ENCODE measurements around the gene HIVEP3. TPM values are rescaled to one million over a fixed set of nuclear protein-coding genes. Genes with fewer than 3 reads are reported as not detected.

HIVEP3 gene
- polyA plus RNA-seq, 1 of the 3 experiments (the other 2 are of a cell fraction) = 6.4 TPM

DNA sequence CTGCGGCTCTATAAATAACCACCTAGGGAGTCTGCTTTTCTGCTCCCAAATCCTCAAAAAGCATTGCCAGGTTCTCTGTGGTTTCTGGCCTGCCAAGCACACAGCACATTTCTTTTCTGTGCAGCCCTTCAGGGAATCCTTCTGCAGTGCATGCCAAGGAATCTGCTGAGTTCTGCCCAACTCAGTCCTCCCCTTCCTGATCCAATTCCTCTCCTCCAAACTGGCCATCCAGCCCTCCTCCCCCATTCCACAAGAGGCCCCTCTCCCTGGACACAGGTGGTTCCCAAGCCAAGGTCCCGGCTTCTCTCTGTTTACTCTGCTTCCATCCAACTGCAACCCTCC lies 61.8 kb downstream of the HIVEP3 start:
- Histone ChIP-seq H3K9ac (no peak overlapping the region), H3K9me2 (no peaks in the 10 kb centered on the region), H3F3A (replicated peaks; ENCODE audit: insufficient read depth) (peaks cover 12% of the 10 kb centered on the region), H3K4me3 (ENCODE audit: low read depth in 2 of 2, low read length in 1 of 2) (no peak overlapping the region), H3K9me3 (no peaks in the 10 kb centered on the region), H3K4me1 (ENCODE audit: control insufficient read depth in 1 of 2, insufficient read depth in 2 of 2, low read depth in 1 of 2, low read length in 1 of 2) (peaks cover 7 to 20% of the 10 kb centered on the region in 2 experiments), H3K4me2 (no peak overlapping the region), H2AFZ (ENCODE audit: low read depth) (no peak overlapping the region), H3K27ac (ENCODE audit: low read depth in 2 of 2, low read length in 1 of 2) (no peak overlapping the region), H3K36me3 (replicated peaks in 1 of 2; ENCODE audit: control insufficient read depth in 1 of 2, insufficient read depth in 2 of 2, low read length in 1 of 2) (no peaks in the 10 kb centered on the region), H3K79me2 (ENCODE audit: insufficient read depth) (no peaks in the 10 kb centered on the region), H4K20me1 (ENCODE audit: insufficient read depth) (no peaks in the 10 kb centered on the region), H3K27me3 (ENCODE audit: insufficient read depth) (no peaks in the 10 kb centered on the region)
- no peak for DNase-seq
- ChIA-PET CTCF (no interaction called here), POLR2A (no interaction called here)
- TF ChIP-seq NFIC (IDR thresholded peaks at IDR 0.05; ENCODE audit: borderline replicate concordance) (peak; percentile 31; the same call in 1 of the 2 replicates), ELF1 (IDR thresholded peaks at IDR 0.05) (no peak), TCF12 (IDR thresholded peaks at IDR 0.05) (no peak; the same call in 1 of the 2 replicates)
- TF ChIP-seq, protein P1, sequence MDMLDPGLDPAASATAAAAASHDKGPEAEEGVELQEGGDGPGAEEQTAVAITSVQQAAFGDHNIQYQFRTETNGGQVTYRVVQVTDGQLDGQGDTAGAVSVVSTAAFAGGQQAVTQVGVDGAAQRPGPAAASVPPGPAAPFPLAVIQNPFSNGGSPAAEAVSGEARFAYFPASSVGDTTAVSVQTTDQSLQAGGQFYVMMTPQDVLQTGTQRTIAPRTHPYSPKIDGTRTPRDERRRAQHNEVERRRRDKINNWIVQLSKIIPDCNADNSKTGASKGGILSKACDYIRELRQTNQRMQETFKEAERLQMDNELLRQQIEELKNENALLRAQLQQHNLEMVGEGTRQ (IDR thresholded peaks at IDR 0.05; ENCODE audit: borderline replicate concordance, low read depth, low read length) = no peak
- WGBS (ENCODE audit: low lambda C conversion rate) = 94% methylated on average over 2 of the region's 2 CpGs

DNA sequence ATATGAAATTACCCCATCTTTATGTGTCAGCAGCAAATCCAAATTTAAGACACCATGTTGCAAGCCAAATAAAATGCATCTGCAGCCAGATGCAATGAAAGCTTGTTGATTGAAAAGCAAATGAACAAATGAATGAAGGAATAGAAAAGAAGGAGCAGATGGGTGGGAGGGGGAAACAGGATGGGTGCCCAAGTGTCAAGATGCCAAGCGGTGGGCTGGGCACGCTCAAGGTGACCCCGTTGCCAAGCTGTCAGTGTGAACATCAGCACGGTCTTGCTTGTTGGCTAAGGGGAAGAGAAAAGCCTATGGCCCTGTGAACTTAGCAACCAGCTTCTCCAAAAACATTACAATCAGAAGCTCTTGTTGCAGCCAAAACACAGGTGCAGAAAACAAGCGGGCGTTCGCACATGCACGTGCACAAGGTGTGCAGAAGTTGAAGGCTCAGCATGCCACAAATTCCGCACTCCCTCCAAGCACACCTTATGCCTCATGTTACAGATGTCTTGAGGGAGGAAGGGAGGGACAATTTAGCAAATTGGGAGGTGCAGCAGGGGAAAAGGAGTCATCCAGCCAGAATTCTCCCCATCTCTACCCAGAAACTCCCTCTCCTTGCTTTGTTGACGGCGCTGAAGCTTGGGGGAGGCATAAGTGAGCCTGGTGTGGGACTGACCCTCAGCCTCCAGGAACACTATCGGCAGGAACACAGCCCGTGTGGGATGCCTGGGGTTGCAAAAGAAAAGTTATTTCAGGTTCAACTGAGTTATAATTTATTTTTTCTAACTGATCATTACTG lies 62.4 kb downstream of the HIVEP3 start:
- Histone ChIP-seq H3K27ac (ENCODE audit: low read depth in 2 of 2, low read length in 1 of 2) (no peak overlapping the region), H3K4me1 (ENCODE audit: control insufficient read depth in 1 of 2, insufficient read depth in 2 of 2, low read depth in 1 of 2, low read length in 1 of 2) (peaks cover 1 to 20% of the 10 kb centered on the region in 2 experiments; a peak in 3 of 4 replicates), H3K36me3 (replicated peaks in 1 of 2; ENCODE audit: control insufficient read depth in 1 of 2, insufficient read depth in 2 of 2, low read length in 1 of 2) (no peaks in the 10 kb centered on the region), H2AFZ (ENCODE audit: low read depth) (no peak overlapping the region), H3K9me2 (no peaks in the 10 kb centered on the region), H3K9me3 (no peaks in the 10 kb centered on the region), H4K20me1 (ENCODE audit: insufficient read depth) (no peaks in the 10 kb centered on the region), H3F3A (replicated peaks; ENCODE audit: insufficient read depth) (peaks cover 7% of the 10 kb centered on the region), H3K9ac (no peak overlapping the region), H3K4me3 (ENCODE audit: low read depth in 2 of 2, low read length in 1 of 2) (no peak overlapping the region), H3K79me2 (ENCODE audit: insufficient read depth) (no peaks in the 10 kb centered on the region), H3K27me3 (ENCODE audit: insufficient read depth) (no peaks in the 10 kb centered on the region), H3K4me2 (no peak overlapping the region)
- CTCF ChIA-PET = interaction anchor here (0.6 kb wide), 1 partner anchor 380 kb away, joined by 3 read pairs; no protein-coding TSS in a partner anchor
- POLR2A ChIA-PET = no interaction called here
- TF ChIP-seq MXI1 (IDR thresholded peaks at IDR 0.05; ENCODE audit: low read depth, low read length) = no peak
- TF ChIP-seq TAF1 (IDR thresholded peaks at IDR 0.05; ENCODE audit: borderline replicate concordance, low read depth, low read length) = no peak
- no peak for TF ChIP-seq FOXJ3 (CRISPR knock-in tag; IDR thresholded peaks at IDR 0.05)
- no peak for TF ChIP-seq GABPA (IDR thresholded peaks at IDR 0.05; ENCODE audit: low read depth)
- no peak for TF ChIP-seq EP300 (IDR thresholded peaks at IDR 0.05; ENCODE audit: borderline replicate concordance in 1 of 2, low read depth in 1 of 2, low read length in 1 of 2)
- no peak for TF ChIP-seq NRF1 (IDR thresholded peaks at IDR 0.05; ENCODE audit: low read depth, low read length)
- TF ChIP-seq TCF12 (IDR thresholded peaks at IDR 0.05) = no peak
- TF ChIP-seq RFX5 (IDR thresholded peaks at IDR 0.05; ENCODE audit: low read length) = no peak
- TF ChIP-seq CTCF (IDR thresholded peaks at IDR 0.05) = no peak
- no peak for TF ChIP-seq SIN3A (IDR thresholded peaks at IDR 0.05; ENCODE audit: borderline replicate concordance, low read depth, low read length)
- TF ChIP-seq POLR2AphosphoS5 (IDR thresholded peaks at IDR 0.05; ENCODE audit: low read depth, low read length) = no peak
- no peak for TF ChIP-seq ELF1 (IDR thresholded peaks at IDR 0.05)
- TF ChIP-seq CHD2 (IDR thresholded peaks at IDR 0.05; ENCODE audit: low read length, partially characterized antibody) = no peak
- TF ChIP-seq TEAD4 (IDR thresholded peaks at IDR 0.05; ENCODE audit: borderline replicate concordance, insufficient read depth) = no peak
- TF ChIP-seq, protein P2, sequence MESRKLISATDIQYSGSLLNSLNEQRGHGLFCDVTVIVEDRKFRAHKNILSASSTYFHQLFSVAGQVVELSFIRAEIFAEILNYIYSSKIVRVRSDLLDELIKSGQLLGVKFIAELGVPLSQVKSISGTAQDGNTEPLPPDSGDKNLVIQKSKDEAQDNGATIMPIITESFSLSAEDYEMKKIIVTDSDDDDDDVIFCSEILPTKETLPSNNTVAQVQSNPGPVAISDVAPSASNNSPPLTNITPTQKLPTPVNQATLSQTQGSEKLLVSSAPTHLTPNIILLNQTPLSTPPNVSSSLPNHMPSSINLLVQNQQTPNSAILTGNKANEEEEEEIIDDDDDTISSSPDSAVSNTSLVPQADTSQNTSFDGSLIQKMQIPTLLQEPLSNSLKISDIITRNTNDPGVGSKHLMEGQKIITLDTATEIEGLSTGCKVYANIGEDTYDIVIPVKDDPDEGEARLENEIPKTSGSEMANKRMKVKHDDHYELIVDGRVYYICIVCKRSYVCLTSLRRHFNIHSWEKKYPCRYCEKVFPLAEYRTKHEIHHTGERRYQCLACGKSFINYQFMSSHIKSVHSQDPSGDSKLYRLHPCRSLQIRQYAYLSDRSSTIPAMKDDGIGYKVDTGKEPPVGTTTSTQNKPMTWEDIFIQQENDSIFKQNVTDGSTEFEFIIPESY (IDR thresholded peaks at IDR 0.05; ENCODE audit: borderline replicate concordance, low read depth) = no peak
- TF ChIP-seq, protein P3, sequence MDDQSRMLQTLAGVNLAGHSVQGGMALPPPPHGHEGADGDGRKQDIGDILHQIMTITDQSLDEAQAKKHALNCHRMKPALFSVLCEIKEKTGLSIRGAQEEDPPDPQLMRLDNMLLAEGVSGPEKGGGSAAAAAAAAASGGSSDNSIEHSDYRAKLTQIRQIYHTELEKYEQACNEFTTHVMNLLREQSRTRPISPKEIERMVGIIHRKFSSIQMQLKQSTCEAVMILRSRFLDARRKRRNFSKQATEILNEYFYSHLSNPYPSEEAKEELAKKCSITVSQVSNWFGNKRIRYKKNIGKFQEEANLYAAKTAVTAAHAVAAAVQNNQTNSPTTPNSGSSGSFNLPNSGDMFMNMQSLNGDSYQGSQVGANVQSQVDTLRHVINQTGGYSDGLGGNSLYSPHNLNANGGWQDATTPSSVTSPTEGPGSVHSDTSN (IDR thresholded peaks at IDR 0.05) = no peak
- no peak for TF ChIP-seq GATA2 (CRISPR knock-in tag; IDR thresholded peaks at IDR 0.05)
- DNase-seq = no peak
- 95% methylated on average over 13 of the region's 13 CpGs for WGBS (ENCODE audit: low lambda C conversion rate)
